ELF-1 (cell line): Measurements from ENCODE around the gene KCNK5.

Experiments used
- DNase-seq: peaks from one replicate; pipeline ENCODE4 v3.0.0-alpha.2; 2016; ENCODE audit warnings: low read depth, low spot score

The KCNK5 gene

GRCh38 chr6:39172377-39172757, 56.9 kb downstream of the KCNK5 start:
- DNase-seq = no peak

GRCh38 chr6:39171489-39172376, 57.5 kb downstream of the KCNK5 start:
- no peak for DNase-seq

GRCh38 chr6:39170860-39171259, 58.4 kb downstream of the KCNK5 start:
- no peak for DNase-seq

- no peak for DNase-seq
Observed at GRCh38 chr6:39170389-39170788, 58.9 kb downstream of the KCNK5 start.

- peak; percentile 23 for DNase-seq
Observed at GRCh38 chr6:39169448-39170344, 59.6 kb downstream of the KCNK5 start.

GRCh38 chr6:39167866-39168625, 61.2 kb downstream of the KCNK5 start:
- DNase-seq = no peak

- DNase-seq = no peak
Observed at GRCh38 chr6:39167321-39167720, 62.0 kb downstream of the KCNK5 start.

- no peak for DNase-seq
Observed at GRCh38 chr6:39166912-39167290, 62.4 kb downstream of the KCNK5 start.

DNA sequence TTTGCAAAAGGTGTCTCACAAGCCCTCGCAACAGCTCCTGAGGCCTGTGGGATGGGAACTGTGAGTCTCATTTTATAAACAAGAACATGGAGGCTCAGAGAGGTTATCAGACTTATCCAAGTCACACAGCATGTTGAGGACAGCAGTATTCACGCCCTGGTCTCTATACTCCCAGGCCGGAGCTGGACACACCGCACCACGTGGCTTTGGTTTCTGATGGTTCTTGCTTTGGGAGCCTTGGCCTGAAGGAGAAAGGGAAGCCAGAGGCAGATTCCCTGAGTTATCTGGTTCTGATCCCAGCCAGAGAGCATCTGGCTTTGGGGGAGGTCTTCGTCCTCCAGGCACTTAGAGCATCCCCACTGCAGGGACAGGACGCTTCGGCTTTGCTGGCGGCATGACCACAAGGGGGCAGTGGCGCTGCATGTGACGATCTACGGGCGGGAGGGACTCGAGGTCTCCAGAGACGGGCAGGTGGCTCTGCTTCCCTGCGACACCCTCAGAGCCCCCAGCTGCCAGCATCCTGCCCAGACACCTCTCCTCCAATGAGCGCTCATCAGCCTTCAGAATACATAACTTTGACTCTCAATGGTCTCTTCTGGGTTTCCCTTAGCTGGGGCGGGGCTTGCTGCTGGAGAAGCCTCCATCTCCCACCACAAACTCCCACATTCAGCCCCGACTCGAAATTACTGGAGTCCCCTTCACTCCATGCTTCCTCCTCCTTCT, 62.9 kb downstream of the KCNK5 start:
- DNase-seq = peak; percentile 94

GRCh38 chr6:39157511-39157910, 71.8 kb downstream of the KCNK5 start:
- no peak for DNase-seq

GRCh38 chr6:39156801-39157200, 72.5 kb downstream of the KCNK5 start:
- DNase-seq = no peak

DNA sequence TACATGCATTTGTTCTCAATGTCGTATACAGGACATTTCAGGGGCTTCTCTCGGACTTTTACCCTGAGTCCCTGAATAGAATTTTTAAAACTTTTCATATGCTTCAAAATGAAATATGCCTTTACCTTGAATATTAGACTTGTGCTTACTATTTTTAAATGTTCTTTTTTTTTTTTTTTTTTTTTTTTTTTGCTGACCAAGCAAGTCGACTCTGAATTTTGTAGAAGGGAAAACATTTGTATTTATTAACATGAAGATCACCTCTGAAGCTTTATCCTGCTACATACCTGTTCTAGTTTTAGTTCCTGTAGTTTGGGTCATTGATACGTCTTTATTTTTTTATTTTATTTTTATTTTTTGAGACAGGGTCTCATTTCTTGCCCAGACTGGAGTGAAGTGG, 74.6 kb downstream of the KCNK5 start:
- DNase-seq = no peak

GRCh38 chr6:39153766-39154397, 75.4 kb downstream of the KCNK5 start:
- no peak for DNase-seq

DNA sequence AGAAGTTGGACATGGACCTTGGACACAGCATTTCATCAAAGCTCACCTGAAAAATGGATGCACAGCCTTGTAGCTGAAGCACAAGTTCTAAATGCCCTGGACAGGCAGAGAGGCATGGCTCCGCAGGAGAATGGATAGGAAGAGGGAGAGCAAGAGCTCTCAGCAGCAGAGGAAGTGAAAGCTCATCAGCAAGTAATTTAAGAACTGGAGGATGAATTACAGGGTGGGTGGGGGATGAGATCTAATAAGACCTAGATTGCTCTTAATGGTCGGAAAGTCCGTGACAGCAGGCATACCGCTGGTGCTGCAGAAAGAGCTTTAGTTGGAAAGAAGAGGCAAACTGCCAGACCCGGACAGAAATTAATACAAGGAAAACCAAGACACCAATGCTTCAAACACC, 77.0 kb downstream of the KCNK5 start:
- DNase-seq = no peak

DNA sequence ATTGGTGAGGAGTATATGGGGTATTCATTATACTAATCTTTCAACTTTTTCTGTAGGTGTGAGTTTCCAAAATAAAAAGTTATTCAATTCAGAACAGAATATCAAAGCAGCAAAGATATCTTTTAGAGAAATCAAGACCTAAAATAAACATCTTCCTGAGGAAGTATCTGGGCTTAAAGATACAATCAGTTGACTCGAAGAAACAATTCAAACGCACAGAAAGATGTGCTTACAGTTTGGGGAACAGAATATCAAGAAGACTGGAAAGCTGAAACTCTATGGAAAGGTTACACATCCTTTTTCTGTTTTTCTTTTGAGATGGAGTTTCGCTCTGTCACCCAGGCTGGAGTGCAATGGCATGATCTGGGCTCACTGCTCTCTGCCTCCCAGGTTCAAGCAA, 78.1 kb downstream of the KCNK5 start:
- DNase-seq = no peak

DNA sequence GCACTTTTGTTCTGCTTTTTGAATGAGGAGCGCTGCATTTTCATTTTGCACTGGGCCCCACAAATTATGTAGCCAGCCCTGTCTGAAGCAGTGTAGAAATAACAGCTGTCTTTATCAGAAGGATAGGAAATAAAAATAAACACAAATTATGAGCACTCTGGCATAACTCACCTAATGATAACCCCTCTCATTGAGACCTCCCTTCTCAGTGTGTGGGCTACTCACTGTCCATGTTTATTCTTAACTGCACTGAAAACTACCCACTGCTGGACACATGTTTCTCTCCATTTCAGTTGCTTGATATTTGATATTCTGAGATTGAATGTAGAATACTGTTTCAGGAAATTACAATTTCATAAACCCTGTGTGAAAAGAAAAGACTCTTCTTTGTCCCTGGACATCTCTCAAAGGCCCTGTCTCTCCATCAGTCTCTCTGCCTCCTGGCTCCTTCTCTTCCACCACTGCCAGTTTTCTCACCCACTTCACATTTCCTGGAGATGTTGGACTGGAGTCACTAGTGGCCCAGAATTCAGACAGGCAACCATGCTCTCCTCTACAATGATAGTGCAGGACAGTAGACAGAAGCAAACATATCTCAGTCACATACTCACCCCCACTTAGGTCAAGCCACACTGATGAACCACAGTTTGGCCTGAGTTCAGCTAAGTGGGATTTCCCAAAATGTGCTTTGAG, 84.6 kb downstream of the KCNK5 start:
- no peak for DNase-seq

DNA sequence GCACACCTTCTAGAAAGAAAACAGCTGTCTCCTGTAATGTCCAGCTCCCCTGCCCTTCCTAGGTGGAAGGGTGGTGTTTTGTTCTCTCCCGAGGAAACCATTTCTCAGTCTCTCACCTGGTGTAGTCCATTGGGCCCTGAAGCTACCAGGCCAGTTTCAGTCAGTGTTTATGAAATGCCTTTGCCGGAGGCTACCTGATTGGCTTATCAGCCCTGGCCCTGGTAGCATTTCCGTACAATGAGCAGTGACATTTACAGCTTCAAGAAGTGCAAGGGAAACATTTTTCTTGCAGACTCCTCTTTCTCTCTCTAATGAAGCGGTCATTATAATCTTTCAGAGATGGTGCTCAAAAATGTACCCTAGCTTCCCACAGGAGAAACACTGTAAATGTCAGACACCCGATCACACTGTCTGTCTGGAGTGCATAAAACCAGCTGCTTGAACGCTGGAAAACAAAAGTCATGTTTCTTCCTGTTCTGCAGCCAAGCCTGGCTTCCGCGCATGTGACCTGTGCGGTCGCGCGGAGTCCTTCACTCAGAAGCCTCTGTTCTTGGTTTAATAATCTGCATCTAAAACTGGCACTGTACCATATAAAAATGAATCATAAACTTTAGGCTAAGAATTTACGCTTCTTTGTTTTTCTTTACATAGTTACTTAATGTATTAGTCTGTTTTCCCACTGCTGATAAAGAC, 85.9 kb downstream of the KCNK5 start:
- DNase-seq = no peak

DNA sequence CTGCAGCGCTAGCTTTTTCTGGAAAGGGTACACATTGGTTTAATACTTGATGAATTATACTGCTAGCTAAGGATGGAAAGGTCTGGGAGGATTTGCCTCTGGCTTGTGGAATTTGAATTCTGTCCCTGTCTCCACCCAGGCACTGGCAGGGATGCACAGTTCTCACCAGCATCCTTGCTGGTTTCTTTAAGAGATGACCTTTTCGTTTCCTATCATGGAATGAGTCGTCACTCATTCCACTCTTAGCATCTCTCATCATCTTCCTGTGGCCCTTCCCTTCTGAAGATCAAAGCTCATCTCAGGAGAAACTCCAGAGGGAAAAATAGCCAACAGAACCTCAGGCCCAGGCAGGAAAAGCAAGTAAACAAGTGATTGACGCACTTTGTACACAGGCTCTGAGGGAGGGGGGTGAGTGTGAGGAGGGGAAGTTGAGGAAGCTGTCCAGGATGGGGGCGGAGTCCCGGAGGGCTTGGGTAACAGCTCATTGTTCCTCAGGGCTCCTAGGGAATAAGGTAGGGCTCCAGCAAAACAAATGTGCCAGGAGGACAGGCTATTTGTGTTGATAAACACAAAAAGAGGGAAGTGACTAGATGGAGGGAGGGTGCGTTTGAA, 88.6 kb downstream of the KCNK5 start:
- no peak for DNase-seq
